Mesenchymal stem cell (in vitro differentiated cells and primary cell): ENCODE results near the gene KCNJ10.
A peak's percentile ranks its signal among the peaks of the same experiment; 100 is the strongest.

ENCODE experiments used
- DNase-seq: peaks from one replicate; pipeline ENCODE4 v3.0.0-alpha.2; 2013
- H2AFZ ChIP-seq: one replicate; pipeline ENCODE4 v1.6.1; 2013; ENCODE audit warnings: low read depth, mild to moderate bottlenecking, control low read depth, inconsistent platforms, low read length, moderate library complexity
- H2AK5ac ChIP-seq: 2 replicates; pipeline ENCODE4 v1.6.1; 2013; ENCODE audit warnings: low read length, moderate library complexity, mild to moderate bottlenecking, inconsistent platforms; ENCODE audit not compliant: severe bottlenecking
- H2BK120ac ChIP-seq: one replicate; pipeline ENCODE4 v1.6.1; 2013; ENCODE audit warnings: low read depth, mild to moderate bottlenecking, inconsistent platforms, low read length, moderate library complexity
- H2BK12ac ChIP-seq, 2 experiments: one replicate each; pipeline ENCODE4 v1.6.1; 2013; ENCODE audit warnings: inconsistent platforms in 2 of 2, low read length in 2 of 2, mild to moderate bottlenecking in 2 of 2, moderate library complexity in 2 of 2, control low read depth in 1 of 2
- H2BK15ac ChIP-seq: one replicate; pipeline ENCODE4 v1.6.1; 2013; ENCODE audit warnings: mild to moderate bottlenecking, low read depth, inconsistent platforms; ENCODE audit not compliant: poor library complexity, severe bottlenecking
- H2BK5ac ChIP-seq: 2 replicates; pipeline ENCODE4 v1.6.1; 2013; ENCODE audit warnings: low read depth, mild to moderate bottlenecking, low read length, control low read depth, inconsistent platforms; ENCODE audit not compliant: poor library complexity, severe bottlenecking
- H3K14ac ChIP-seq, 2 experiments: one replicate each; pipeline ENCODE4 v1.6.1; 2013; ENCODE audit warnings: inconsistent platforms in 2 of 2, low read length in 2 of 2, control low read depth in 1 of 2, mild to moderate bottlenecking in 1 of 2, moderate library complexity in 1 of 2
- H3K18ac ChIP-seq, 2 experiments: one replicate each; pipeline ENCODE4 v1.6.1; 2013; ENCODE audit warnings: inconsistent platforms in 2 of 2, low read length in 2 of 2, control low read depth in 1 of 2, low read depth in 1 of 2, mild to moderate bottlenecking in 1 of 2
- H3K23ac ChIP-seq, 2 experiments: one replicate each; pipeline ENCODE4 v1.6.1; 2013; ENCODE audit warnings: inconsistent platforms in 2 of 2, low read length in 2 of 2, mild to moderate bottlenecking in 2 of 2, moderate library complexity in 2 of 2, control low read depth in 1 of 2
- H3K27ac ChIP-seq: 2 replicates; pipeline ENCODE4 v1.5.1; 2013; ENCODE audit warnings: mild to moderate bottlenecking, moderate library complexity, low read length, control low read depth, inconsistent platforms; ENCODE audit not compliant: poor library complexity, severe bottlenecking
- H3K27me3 ChIP-seq, 2 experiments: 2 replicates each; pipeline versions ENCODE4 v1.6.1 to v1.7.0; 2013; ENCODE audit warnings: low read length in 2 of 2, mild to moderate bottlenecking in 2 of 2, moderate library complexity in 2 of 2, control low read depth in 1 of 2, inconsistent platforms in 1 of 2; ENCODE audit not compliant: control insufficient read depth in 1 of 2, insufficient read depth in 1 of 2
- H3K36me3 ChIP-seq, 2 experiments: 2 replicates each; pipeline versions ENCODE4 v1.6.1 to v1.7.0; 2013; ENCODE audit warnings: low read length in 2 of 2, control low read depth in 1 of 2, inconsistent platforms in 1 of 2, low read depth in 1 of 2, mild to moderate bottlenecking in 1 of 2; ENCODE audit not compliant: insufficient read depth in 2 of 2, control insufficient read depth in 1 of 2
- H3K4ac ChIP-seq, 2 experiments: one replicate each; pipeline ENCODE4 v1.6.1; 2013; ENCODE audit warnings: inconsistent platforms in 2 of 2, low read length in 2 of 2, mild to moderate bottlenecking in 2 of 2, moderate library complexity in 2 of 2, control low read depth in 1 of 2, low read depth in 1 of 2
- H3K4me1 ChIP-seq: 2 replicates; pipeline ENCODE4 v1.6.1; 2013; ENCODE audit warnings: low read depth, low read length, control low read depth; ENCODE audit not compliant: control insufficient read depth, insufficient read depth
- H3K4me2 ChIP-seq: 2 replicates; pipeline ENCODE4 v1.6.1; 2013; ENCODE audit warnings: low read length, mild to moderate bottlenecking, inconsistent platforms; ENCODE audit not compliant: poor library complexity, severe bottlenecking
- H3K4me3 ChIP-seq, 2 experiments: 2 replicates each; pipeline versions ENCODE4 v1.5.1 to v1.7.0; 2013; ENCODE audit warnings: low read length in 2 of 2, mild to moderate bottlenecking in 2 of 2, control low read depth in 1 of 2, low read depth in 1 of 2; ENCODE audit not compliant: insufficient read depth in 1 of 2
- H3K79me1 ChIP-seq: replicated peaks from 2 replicates; pipeline ENCODE4 v1.6.1; 2013; ENCODE audit warnings: mild to moderate bottlenecking, control low read depth, low read length, inconsistent platforms; ENCODE audit not compliant: poor library complexity, severe bottlenecking
- H3K9ac ChIP-seq: 2 replicates; pipeline ENCODE4 v1.7.0; 2013; ENCODE audit warnings: mild to moderate bottlenecking, low read length, moderate library complexity
- H3K9me3 ChIP-seq: 2 replicates; pipeline ENCODE4 v1.7.0; 2013; ENCODE audit warnings: mild to moderate bottlenecking, low read length; ENCODE audit not compliant: control insufficient read depth
- H4K8ac ChIP-seq: one replicate; pipeline ENCODE4 v1.6.1; 2013; ENCODE audit warnings: inconsistent platforms, mild to moderate bottlenecking, low read length, moderate library complexity
- H4K91ac ChIP-seq: one replicate; pipeline ENCODE4 v1.6.1; 2013; ENCODE audit warnings: mild to moderate bottlenecking, low read length, inconsistent platforms
- WGBS: methylation state at CpG from one replicate; pipeline ENCODE4 v1.1.7; 2013; ENCODE audit warnings: mixed read lengths; 5-methylcytosine and 5-hydroxymethylcytosine counted together

KCNJ10 gene

DNA sequence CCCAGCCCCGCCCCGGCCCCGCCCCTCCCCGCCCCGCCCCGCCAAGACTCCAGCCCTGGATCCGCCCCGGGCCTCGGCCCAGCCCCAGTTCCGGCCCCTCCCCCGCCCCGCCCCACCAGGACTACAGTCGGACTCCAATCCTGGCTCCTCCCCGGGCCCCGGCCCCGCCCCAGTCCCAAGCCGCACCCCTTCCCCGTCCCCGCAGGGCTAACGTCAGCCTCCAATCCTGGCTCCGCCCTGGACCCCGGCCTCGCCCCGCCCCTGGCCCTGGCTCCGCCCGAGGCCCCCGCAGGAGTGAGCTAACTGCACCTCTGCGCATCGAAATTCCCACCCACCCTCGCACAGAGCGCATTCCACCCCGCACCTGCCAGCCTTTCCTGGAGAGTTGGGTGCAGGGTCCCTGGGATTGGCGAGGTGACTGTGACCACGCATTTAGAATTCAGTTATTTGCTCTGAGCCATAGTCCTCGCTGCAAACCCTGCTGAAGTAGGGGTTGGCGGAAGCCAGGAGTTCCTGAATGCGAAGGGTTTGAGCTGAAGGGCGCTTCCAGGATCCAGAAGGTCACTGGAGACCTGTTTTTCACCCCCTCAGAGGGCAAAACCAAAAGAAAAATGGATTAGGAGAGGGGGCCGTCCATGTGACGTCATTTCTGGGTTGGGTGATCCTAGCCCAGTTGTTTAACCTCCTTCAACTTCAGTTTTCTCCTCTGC is 29.0 kb upstream of the KCNJ10 start:
- peak overlapping the region in 1 of 2 experiments; percentile 59 for H3K18ac ChIP-seq
- peaks cover 39% of the 10 kb centered on the region for H3K4me1 ChIP-seq
- no peak overlapping the region for H4K91ac ChIP-seq
- H3K14ac ChIP-seq: no peak overlapping the region
- no peak overlapping the region for H2AK5ac ChIP-seq
- peaks cover 16% of the 10 kb centered on the region for H3K79me1 ChIP-seq
- H3K4ac ChIP-seq: no peak overlapping the region
- no peak overlapping the region for H2BK120ac ChIP-seq
- peaks cover 4 to 13% of the 10 kb centered on the region in 2 experiments for H3K36me3 ChIP-seq
- H3K9ac ChIP-seq: peak overlapping the region; percentile 90
- no peak overlapping the region for H2BK15ac ChIP-seq
- no peak overlapping the region for H3K27ac ChIP-seq
- H4K8ac ChIP-seq: no peak overlapping the region
- no peaks in the 10 kb centered on the region for H3K9me3 ChIP-seq
- H3K23ac ChIP-seq: peak overlapping the region in 1 of 2 experiments; percentile 9
- WGBS: 9% methylated on average over 27 of the region's 40 CpGs
- H2BK12ac ChIP-seq: peak overlapping the region in 1 of 2 experiments; percentile 40
- peak overlapping the region; percentile 47 for H2AFZ ChIP-seq
- H3K4me3 ChIP-seq: peak overlapping the region; percentile 48 to 77
- peak overlapping the region; percentile 94 for H3K4me2 ChIP-seq
- H2BK5ac ChIP-seq: no peak overlapping the region
- peaks cover 0 to 8% of the 10 kb centered on the region in 2 experiments for H3K27me3 ChIP-seq
- DNase-seq: peak; percentile 92

DNA sequence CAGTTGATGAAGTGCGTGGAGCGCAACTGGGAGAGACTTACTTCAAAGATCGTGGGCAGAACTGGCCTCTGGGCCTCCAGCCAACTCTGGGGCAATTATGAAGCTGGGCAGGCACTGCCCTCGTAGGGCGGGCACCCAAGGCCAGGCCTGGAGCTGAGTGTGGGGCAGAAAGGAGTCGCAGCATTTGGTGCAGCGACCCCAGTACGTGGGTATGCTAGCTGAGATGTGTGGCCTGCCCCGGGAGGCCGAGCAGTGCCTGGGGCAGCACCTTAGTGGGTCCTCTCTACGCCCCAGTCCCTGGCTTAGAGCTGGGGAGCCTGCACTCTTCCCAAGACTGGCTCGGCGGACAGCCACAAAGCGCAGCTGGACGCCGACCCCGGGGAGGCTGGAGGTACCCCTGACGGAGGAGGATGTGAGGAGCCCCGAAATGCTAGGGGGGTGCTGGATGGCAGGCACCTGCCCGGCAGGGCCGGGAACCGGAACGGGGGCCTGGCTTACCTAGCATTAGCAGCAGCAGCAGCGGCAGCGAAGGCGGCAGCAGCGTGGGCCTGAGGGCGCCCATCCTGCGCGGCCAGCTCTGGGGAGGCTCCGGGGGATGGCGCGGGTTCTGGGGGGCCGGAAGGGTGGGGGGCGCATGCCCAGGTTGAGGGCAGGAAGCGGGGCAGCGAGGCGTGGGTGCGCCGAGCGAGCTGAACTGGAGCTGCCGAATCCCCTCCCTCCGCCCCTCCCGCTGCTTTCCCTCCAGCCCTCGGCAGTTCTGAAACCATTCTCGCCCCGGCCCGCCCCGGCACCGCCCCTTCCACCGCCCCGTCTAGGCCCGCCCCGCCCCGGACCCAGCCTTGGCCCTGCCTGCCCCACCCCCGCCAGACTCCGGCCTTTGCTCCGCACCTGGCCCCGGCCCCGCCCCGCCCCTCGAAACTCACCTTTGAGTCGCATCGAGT is 28.2 kb upstream of the KCNJ10 start, which contains the start of gene IGSF8:
TSS of gene IGSF8 (minus strand) at position 709 of the 941 bp plus-strand sequence. CDS start at position 562, 147 bp downstream.
- Histone ChIP-seq H2BK12ac (peak within 1 kb of the TSS in 1 of 2 experiments; percentile 40), H3K36me3 (peaks cover 5 to 20% of the 10 kb centered on the region in 2 experiments), H2BK120ac (no peak within 1 kb of the TSS), H3K14ac (no peak within 1 kb of the TSS), H3K4ac (peak within 1 kb of the TSS in 1 of 2 experiments; percentile 2), H4K8ac (peak within 1 kb of the TSS; percentile 33), H3K27ac (no peak within 1 kb of the TSS), H2BK5ac (no peak within 1 kb of the TSS), H2AK5ac (no peak within 1 kb of the TSS), H3K4me1 (peaks cover 39% of the 10 kb centered on the region), H3K23ac (peak within 1 kb of the TSS in 1 of 2 experiments; percentile 63), H3K18ac (peak within 1 kb of the TSS in 1 of 2 experiments; percentile 59), H3K79me1 (peaks cover 16% of the 10 kb centered on the region), H3K4me3 (peak within 1 kb of the TSS; percentile 73 to 84), H3K4me2 (peak within 1 kb of the TSS; percentile 94), H3K9ac (peak within 1 kb of the TSS; percentile 90), H4K91ac (no peak within 1 kb of the TSS), H2AFZ (peak within 1 kb of the TSS; percentile 70), H3K9me3 (no peaks in the 10 kb centered on the region), H2BK15ac (no peak within 1 kb of the TSS), H3K27me3 (peaks cover 0 to 4% of the 10 kb centered on the region in 2 experiments)
- WGBS: 22% methylated on average over 29 of the region's 64 CpGs
- peak; percentile 83 for DNase-seq

DNA sequence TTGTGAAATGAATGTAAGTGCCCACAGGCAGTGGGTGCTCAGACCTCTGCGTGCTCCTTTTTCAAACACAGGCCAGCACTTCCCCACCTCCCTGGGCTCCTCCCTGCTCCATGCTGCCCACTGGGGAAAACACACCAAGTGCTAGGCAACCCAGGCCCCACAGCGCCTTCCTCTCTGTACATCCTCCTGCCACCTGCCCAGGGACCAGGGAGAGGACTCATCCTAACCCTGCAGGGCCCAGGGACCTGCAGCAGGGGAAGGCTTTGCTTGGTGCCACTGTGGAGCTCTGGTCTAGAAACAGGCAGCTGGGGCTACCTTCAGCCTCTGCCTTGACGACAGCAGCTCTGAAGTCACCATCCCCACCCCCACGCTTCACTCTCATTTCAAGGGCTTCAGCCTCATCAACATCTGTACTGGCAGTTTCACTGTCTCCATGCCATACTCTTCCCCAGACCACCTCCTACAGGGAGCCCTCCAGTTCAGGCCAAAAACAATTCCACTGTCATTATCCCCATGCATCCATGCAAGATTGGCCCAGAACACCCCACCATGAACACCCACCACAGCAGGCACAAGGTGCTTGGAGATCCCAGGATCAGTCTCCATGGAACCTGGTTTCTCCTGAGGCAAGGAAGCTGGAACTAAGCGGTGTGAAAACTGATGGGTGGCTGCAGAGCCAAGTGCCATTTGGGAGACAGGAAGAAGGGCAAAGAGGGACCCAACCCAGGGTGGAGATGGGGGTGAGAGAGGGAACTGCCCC is 27.4 kb upstream of the KCNJ10 start:
- 83% methylated on average over 5 of the region's 5 CpGs for WGBS
- Histone ChIP-seq H3K4ac (no peak overlapping the region), H3K9ac (peak overlapping the region; percentile 81), H3K4me2 (peak overlapping the region; percentile 79), H3K9me3 (no peaks in the 10 kb centered on the region), H2BK5ac (no peak overlapping the region), H3K4me1 (peaks cover 34% of the 10 kb centered on the region), H2BK15ac (no peak overlapping the region), H3K14ac (no peak overlapping the region), H3K36me3 (peaks cover 7 to 28% of the 10 kb centered on the region in 2 experiments), H3K18ac (no peak overlapping the region), H4K91ac (no peak overlapping the region), H4K8ac (no peak overlapping the region), H3K79me1 (peaks cover 16% of the 10 kb centered on the region), H3K27ac (no peak overlapping the region), H2AFZ (no peak overlapping the region), H2AK5ac (no peak overlapping the region), H3K4me3 (peak overlapping the region; percentile 73 to 84), H2BK12ac (no peak overlapping the region), H3K23ac (no peak overlapping the region), H2BK120ac (no peak overlapping the region), H3K27me3 (no peaks in the 10 kb centered on the region)
- DNase-seq: no peak
